GM12878 (cell line): ENCODE results near the gene DMD.

Experiments used
- NFIC ChIP-seq: IDR thresholded peaks from 2 replicates; pipeline ENCODE4 v1.6.1; 2012; ENCODE audit warnings: low read depth, mild to moderate bottlenecking, inconsistent platforms, low read length, moderate library complexity
- TF ChIP-seq, protein P1 (sequence below): fragments of 450-650 bp; IDR thresholded peaks from 2 replicates; pipeline ENCODE4 v1.6.1; 2018; ENCODE audit warnings: borderline replicate concordance, mild to moderate bottlenecking; ENCODE audit not compliant: partially characterized antibody

DNA sequence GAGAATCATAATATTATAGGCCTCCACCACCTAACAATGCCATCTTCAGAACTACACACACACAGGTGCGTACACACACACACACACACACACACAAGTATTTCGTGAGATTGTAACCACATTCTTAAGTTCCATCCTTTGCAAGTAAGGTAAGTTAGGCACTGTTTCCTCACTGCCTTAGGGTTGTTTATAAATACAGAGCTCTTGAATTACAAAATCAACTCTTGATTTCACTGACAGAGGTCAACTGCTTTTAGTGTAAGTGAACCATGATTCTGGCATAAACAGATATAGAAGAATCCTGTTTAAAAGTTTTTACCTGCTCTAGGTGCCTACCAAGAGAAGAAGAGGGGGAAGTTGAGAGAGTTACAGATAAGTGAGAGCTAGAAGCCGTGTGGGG, 166.1 kb downstream of the DMD start:
- no peak for TF ChIP-seq NFIC
- TF ChIP-seq, protein P1, sequence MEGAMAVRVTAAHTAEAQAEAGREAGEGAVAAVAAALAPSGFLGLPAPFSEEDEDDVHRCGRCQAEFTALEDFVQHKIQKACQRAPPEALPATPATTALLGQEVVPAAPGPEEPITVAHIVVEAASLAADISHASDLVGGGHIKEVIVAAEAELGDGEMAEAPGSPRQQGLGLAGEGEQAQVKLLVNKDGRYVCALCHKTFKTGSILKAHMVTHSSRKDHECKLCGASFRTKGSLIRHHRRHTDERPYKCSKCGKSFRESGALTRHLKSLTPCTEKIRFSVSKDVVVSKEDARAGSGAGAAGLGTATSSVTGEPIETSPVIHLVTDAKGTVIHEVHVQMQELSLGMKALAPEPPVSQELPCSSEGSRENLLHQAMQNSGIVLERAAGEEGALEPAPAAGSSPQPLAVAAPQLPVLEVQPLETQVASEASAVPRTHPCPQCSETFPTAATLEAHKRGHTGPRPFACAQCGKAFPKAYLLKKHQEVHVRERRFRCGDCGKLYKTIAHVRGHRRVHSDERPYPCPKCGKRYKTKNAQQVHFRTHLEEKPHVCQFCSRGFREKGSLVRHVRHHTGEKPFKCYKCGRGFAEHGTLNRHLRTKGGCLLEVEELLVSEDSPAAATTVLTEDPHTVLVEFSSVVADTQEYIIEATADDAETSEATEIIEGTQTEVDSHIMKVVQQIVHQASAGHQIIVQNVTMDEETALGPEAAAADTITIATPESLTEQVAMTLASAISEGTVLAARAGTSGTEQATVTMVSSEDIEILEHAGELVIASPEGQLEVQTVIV, result no peak
